GM10248 (cell line): ENCODE results near the gene TMEM128.

ENCODE experiments used
- CTCF ChIA-PET: fragments of 300-600 bp; sonication (Branson Sonifier 250); formaldehyde crosslinking; extraction: SDS; loops from one replicate; lab custom pipeline; 2021; ENCODE audit warnings: antibody characterized with exemption; lab: Yijun Ruan, JAX
- POLR2A ChIA-PET: fragments of 350-650 bp; sonication (Branson Sonifier 250); formaldehyde crosslinking; extraction: SDS; loops from one replicate; lab custom pipeline; 2020; ENCODE audit warnings: antibody characterized with exemption; lab: Yijun Ruan, JAX
- DNase-seq: peaks from one replicate; pipeline ENCODE4 v3.0.0; 2012; ENCODE audit errors: extremely low spot score
- TF ChIP-seq, protein P1 (sequence below): IDR thresholded peaks from 2 replicates; pipeline ENCODE4 v1.5.1; 2012; ENCODE audit warnings: mild to moderate bottlenecking, low read depth; ENCODE audit errors: extremely low read depth, missing control alignments, control extremely low read depth

The TMEM128 gene, protein sequence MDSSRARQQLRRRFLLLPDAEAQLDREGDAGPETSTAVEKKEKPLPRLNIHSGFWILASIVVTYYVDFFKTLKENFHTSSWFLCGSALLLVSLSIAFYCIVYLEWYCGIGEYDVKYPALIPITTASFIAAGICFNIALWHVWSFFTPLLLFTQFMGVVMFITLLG

DNA sequence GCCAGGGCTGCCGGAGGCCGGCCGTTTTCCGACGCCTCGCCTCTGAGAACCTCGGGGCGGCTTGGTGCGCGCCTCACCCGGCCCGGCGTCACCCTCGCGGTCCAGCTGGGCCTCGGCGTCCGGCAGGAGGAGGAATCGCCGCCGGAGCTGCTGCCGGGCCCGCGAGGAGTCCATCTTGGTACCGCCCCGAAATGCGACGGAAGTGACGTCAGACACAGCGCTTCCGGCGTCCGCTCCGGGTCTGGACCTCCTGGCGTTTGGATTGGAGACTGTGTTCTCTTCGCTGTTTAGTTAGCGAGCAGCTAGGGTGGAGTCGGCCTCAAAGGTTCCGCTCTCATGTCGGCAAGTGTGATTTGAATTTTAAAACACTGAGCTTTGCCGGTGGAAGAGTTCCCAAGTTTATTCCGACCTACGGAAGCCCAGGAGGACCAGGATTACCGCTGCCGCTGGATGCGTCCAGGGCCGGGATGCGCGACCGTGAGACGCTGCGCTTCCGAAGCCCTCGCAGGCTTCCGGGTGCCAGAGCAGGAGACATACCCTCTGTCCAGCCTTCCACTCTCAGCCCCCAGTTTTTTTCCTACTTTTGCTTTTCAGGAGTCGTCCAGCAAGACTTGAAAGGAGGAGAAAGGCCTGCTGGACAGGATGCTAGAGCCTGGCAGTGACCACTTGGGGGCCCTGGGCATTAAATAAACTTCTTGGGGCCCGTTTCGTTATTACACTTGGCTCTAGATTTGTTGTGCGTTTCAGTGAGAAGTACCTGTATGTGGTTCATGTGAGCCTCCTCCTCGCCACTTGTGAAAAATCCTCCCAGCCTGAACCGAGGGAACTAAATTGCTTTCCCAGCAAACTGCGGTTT is at the start of gene TMEM128:
TSS of gene TMEM128 (minus strand) at position 195 of the 856 bp plus-strand sequence. CDS start at position 174, 21 bp downstream.
- TF ChIP-seq, protein P1, sequence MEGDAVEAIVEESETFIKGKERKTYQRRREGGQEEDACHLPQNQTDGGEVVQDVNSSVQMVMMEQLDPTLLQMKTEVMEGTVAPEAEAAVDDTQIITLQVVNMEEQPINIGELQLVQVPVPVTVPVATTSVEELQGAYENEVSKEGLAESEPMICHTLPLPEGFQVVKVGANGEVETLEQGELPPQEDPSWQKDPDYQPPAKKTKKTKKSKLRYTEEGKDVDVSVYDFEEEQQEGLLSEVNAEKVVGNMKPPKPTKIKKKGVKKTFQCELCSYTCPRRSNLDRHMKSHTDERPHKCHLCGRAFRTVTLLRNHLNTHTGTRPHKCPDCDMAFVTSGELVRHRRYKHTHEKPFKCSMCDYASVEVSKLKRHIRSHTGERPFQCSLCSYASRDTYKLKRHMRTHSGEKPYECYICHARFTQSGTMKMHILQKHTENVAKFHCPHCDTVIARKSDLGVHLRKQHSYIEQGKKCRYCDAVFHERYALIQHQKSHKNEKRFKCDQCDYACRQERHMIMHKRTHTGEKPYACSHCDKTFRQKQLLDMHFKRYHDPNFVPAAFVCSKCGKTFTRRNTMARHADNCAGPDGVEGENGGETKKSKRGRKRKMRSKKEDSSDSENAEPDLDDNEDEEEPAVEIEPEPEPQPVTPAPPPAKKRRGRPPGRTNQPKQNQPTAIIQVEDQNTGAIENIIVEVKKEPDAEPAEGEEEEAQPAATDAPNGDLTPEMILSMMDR: no peak
- ChIA-PET POLR2A (no interaction called here), CTCF (interaction anchor here (0.7 to 4.1 kb wide), 8 partner anchors 8 to 177 kb away, joined by 3 to 17 read pairs (median 3); no protein-coding TSS in a partner anchor)
- DNase-seq: peak; percentile 97

DNA sequence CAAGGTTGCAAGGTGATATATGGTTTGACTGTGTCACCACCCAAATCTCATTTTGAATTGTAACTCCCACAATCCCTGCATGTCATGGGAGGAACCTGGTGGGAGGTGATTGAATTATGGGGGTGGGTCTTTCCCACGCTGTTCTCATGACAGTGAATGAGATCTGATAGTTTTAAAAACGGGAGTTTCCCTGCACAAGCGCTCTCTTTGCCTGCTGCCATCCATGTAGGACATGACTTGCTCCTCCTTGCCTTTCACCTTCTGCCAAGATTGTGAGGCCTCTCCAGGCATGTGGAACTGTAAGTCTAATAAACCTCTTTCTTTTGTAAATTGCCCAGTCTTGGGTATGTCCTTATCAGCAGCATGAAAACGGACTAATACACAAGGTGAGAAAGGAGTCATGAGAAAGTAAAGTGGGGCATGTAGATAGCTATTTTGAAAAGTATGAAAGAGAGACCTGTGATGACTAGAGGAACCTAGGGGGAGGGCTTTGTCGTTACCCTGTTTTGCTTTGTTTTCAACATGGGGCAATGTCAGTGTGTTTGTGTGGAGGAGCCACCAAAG is 48.3 kb upstream of the TMEM128 start:
- TF ChIP-seq, protein P1: no peak
- ChIA-PET CTCF (interaction anchor here (1.2 to 2.0 kb wide), 2 partner anchors 9 to 44 kb away, joined by 3 to 4 read pairs; no protein-coding TSS in a partner anchor), POLR2A (no interaction called here)
- DNase-seq: no peak

DNA sequence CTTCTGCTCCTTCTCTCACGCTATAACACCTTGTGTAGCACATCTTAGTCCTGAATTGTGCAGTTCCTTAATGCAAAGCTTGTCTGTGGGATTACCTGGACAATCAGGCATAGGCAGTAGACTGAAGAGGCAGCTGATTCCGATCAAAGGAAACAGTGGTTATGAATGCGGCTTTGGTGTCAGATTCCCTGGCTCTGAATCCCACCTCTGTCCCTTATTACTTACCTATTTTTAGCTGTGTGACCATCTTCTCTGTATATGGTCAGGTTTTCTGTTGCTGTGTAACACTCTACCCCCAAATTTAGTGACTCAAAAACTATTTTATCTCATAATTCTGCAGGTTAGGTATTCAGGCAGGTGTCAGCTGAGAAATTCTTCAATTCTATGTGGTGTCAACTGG is 45.3 kb upstream of the TMEM128 start:
- ChIA-PET POLR2A (no interaction called here), CTCF (interaction anchor here (1.2 to 1.7 kb wide), 5 partner anchors 9 to 40 kb away, joined by 3 to 5 read pairs (median 3); no protein-coding TSS in a partner anchor)
- no peak for DNase-seq
- TF ChIP-seq, protein P1: no peak

DNA sequence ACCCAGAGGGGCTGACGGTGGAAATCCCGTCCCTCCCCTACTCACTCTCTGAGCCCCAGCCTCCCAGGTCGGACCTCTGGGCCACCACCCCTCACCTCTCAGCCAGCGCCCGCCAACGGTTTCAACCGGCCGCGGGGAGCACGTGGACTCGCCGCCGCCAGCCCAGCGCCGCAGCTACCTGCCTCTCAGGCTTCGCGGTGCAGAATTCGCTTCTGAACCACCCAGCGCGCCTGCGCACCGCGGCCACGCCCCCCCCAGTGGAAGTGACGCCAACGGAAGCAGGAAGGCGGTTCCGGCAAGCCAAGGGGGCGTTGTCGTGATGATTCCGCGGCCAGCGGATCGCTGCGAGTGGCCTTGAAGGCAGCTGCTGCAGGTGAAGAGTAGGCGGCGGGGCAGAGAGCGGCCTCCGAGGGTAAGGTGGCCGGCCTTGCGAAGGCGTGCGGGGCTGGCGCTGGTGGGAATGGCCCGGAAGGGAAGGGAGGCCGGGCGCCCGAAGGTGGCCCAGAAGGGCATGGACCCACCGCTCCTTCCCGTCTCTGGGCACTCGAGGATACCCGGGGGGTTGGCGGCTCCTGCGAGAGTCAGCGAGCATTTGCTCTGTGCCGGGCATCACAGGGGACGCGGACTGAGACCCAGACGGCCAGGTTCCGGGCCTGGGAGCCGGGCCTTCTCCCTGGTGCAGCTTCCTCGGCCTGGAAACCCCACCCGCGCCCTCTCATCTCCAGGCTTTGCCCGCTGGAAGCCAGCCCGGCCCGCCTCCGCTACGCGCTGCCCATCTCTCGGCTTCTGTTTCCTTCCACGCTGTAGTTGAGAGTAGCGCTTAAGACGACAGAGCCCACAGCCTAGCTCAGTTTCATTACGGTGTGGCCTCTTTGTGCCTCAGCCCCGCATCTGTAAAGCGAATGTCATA is 42.2 kb upstream of the TMEM128 start, which contains the start of the genes LYAR and ZBTB49:
TSS of gene LYAR (minus strand) at position 214 of the 910 bp plus-strand sequence. CDS start 6,412 bp downstream, outside the sequence.
TSS of gene ZBTB49 (plus strand) at position 311 of the 910 bp plus-strand sequence. CDS start 9,695 bp downstream, outside the sequence.
- CTCF ChIA-PET: interaction anchor here (1.0 kb wide), 2 partner anchors 19 to 45 kb away, joined by 3 to 4 read pairs; no protein-coding TSS in a partner anchor
- peak; percentile 98 for DNase-seq
- POLR2A ChIA-PET: no interaction called here
- TF ChIP-seq, protein P1: no peak

DNA sequence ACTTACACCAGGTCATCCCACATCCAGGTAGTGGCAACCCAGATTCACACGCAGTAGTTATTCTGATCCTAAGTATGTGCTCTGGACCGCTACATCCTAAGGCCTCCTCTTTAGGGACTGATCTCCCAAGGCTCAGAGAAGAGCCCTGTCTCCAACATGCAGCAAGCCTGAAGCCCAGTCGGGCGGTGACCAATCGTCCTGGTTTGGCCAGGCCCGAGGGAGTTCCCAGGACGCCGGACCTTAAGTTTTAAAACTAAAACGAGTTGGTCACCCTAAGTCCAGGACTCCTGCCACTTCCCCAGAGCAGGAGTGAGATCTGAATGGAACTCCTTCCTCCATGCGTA is 41.5 kb upstream of the TMEM128 start:
- CTCF ChIA-PET: interaction anchor here (1.0 kb wide), 2 partner anchors 20 to 46 kb away, joined by 3 to 4 read pairs; no protein-coding TSS in a partner anchor
- TF ChIP-seq, protein P1: no peak
- POLR2A ChIA-PET: no interaction called here
- DNase-seq: peak; percentile 22
